Measurements from ENCODE around the gene PLPP4. TPM values are rescaled to one million over a fixed set of nuclear protein-coding genes. Genes with fewer than 3 reads are reported as not detected.

PLPP4 gene
- total RNA-seq, 6 experiments from 2014 or later, result 12.2 to 31.1 (median 16.9) TPM

GRCh38 chr10:120492346-120492745 lies 35.3 kb downstream of the PLPP4 start:
- DNase-seq, result no peak
- Mint-ChIP-seq H3K4me1 (ENCODE audit: low read depth) (no peaks in the 10 kb centered on the region), H3K27ac (no peak overlapping the region), H3K4me3 (no peak overlapping the region), H3K36me3 (ENCODE audit: low read depth) (no peaks in the 10 kb centered on the region), H3K27me3 (ENCODE audit: insufficient read depth) (no peaks in the 10 kb centered on the region), H3K9me3 (no peaks in the 10 kb centered on the region)
- TF ChIP-seq, protein P1, sequence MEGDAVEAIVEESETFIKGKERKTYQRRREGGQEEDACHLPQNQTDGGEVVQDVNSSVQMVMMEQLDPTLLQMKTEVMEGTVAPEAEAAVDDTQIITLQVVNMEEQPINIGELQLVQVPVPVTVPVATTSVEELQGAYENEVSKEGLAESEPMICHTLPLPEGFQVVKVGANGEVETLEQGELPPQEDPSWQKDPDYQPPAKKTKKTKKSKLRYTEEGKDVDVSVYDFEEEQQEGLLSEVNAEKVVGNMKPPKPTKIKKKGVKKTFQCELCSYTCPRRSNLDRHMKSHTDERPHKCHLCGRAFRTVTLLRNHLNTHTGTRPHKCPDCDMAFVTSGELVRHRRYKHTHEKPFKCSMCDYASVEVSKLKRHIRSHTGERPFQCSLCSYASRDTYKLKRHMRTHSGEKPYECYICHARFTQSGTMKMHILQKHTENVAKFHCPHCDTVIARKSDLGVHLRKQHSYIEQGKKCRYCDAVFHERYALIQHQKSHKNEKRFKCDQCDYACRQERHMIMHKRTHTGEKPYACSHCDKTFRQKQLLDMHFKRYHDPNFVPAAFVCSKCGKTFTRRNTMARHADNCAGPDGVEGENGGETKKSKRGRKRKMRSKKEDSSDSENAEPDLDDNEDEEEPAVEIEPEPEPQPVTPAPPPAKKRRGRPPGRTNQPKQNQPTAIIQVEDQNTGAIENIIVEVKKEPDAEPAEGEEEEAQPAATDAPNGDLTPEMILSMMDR (IDR thresholded peaks at IDR 0.05), result no peak

DNA sequence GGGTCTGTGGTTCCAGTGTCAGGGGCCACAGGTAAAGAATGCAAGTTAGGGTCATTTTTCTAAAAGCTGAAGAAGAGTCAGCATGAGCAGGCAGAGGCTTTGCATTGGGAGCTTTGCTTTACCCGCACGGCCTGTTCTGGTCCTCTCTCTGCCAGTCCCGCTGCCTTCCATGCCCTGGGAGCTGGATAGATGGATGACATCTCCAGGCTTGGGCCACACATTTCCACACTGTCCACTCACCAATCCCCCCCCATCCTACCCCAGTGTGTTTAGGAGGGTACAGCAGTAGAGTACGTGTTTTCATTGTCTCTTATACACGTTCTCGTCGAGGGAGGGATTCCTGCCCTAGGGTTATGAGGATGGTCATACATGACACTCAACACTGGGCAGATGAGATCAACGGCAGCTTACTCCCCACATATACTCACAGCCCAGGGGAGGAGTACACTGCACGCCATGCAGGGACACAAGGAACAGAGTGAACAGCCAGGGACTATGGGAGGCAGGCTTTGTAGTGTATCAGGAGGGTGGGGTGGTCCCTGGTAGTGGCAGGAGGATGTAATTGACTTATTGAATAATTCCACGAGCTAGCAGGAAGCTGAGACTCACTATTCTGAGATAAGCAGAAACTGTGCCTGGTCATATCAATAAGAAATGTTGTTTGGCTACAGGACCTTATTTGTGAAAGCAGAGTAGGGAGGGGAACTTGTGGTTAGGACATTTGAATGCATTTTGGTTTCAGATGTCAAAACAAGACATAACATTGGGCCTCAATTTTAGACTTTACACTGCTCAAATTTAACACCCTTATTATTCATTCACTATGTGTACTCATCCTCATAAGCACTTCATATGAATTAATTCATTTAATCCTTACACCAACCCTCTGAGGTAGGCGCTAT lies 36.6 kb downstream of the PLPP4 start:
- TF ChIP-seq, protein P1 (IDR thresholded peaks at IDR 0.05), result no peak
- Mint-ChIP-seq H3K4me3 (no peak overlapping the region), H3K36me3 (ENCODE audit: low read depth) (no peaks in the 10 kb centered on the region), H3K9me3 (no peaks in the 10 kb centered on the region), H3K27ac (no peak overlapping the region), H3K4me1 (ENCODE audit: low read depth) (no peaks in the 10 kb centered on the region), H3K27me3 (ENCODE audit: insufficient read depth) (no peaks in the 10 kb centered on the region)
- no peak for DNase-seq

DNA sequence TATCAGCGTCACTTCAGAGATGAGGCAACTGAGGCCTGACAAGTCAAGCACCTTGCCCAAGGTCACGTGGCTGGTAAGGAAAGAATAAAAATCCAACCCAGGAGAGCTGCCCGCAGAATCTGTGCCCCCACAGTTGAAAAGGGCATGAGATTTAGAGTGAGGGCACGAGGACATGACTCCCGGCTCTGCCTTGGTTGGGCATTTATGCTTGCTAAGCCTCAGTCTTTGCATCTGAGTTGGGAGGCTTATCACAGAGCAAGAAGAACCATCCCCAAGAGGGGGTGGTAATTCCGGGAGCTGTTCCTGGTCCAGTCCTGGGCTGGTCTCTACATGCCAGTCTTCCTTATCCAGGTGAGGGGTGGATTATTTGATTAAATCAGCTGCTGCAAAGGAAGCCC lies 37.3 kb downstream of the PLPP4 start:
- no peak for DNase-seq
- TF ChIP-seq, protein P1 (IDR thresholded peaks at IDR 0.05), result no peak
- H3K27me3 Mint-ChIP-seq (ENCODE audit: insufficient read depth), result no peaks in the 10 kb centered on the region
- no peaks in the 10 kb centered on the region for H3K36me3 Mint-ChIP-seq (ENCODE audit: low read depth)
- no peak overlapping the region for H3K4me3 Mint-ChIP-seq
- H3K9me3 Mint-ChIP-seq, result no peaks in the 10 kb centered on the region
- no peaks in the 10 kb centered on the region for H3K4me1 Mint-ChIP-seq (ENCODE audit: low read depth)
- H3K27ac Mint-ChIP-seq, result no peak overlapping the region

DNA sequence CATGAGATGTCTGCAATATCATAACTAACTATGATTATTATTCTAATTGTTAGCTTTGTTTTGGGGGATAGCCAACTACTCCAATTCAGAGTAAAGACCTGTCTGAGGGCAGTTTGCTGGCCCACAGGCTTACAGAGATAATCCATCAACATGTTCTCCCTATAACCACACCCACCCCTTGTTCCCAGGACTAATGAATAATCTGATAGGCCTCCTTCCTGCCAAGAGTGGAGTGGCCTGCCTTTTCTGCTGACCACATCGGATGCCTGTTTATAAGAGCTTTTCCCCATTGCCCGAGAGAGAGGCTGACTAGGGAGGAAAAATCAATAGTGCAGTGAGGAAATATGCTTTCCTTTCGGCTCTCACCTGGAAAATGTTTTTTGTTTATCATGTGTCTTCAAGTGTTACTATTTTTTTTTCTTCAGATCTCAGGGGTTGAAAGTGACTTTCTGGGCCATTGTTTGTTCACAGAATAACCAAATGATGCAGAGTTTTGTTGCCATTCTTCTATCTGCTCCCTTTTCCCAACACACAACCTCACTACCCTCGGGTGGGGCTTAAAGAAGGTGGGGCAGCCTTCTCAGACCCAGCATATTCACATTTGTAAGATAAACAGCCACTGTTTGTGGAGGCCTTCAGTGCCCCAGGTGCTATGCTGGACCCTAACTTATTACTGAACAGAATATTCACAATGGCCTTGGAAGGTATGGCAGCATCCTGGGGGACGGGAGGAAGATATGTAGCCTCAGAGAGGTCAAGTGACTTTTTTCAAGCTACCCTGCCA lies 38.4 kb downstream of the PLPP4 start:
- Mint-ChIP-seq H3K4me3 (no peak overlapping the region), H3K4me1 (ENCODE audit: low read depth) (no peaks in the 10 kb centered on the region), H3K9me3 (no peaks in the 10 kb centered on the region), H3K27ac (no peak overlapping the region), H3K36me3 (ENCODE audit: low read depth) (no peaks in the 10 kb centered on the region), H3K27me3 (ENCODE audit: insufficient read depth) (no peaks in the 10 kb centered on the region)
- TF ChIP-seq, protein P1 (IDR thresholded peaks at IDR 0.05), result no peak
- no peak for DNase-seq

GRCh38 chr10:120499883-120500282 lies 42.9 kb downstream of the PLPP4 start:
- Mint-ChIP-seq H3K9me3 (no peaks in the 10 kb centered on the region), H3K36me3 (ENCODE audit: low read depth) (peaks cover 20% of the 10 kb centered on the region), H3K4me3 (no peak overlapping the region), H3K27ac (no peak overlapping the region), H3K4me1 (ENCODE audit: low read depth) (peaks cover 19% of the 10 kb centered on the region), H3K27me3 (ENCODE audit: insufficient read depth) (no peaks in the 10 kb centered on the region)
- no peak for DNase-seq
- TF ChIP-seq, protein P1 (IDR thresholded peaks at IDR 0.05), result no peak

Data from HFFc6 (cell line).